Panc1 (cell line): ENCODE data around the gene NFYC. TPM values are rescaled to one million over a fixed set of nuclear protein-coding genes. Genes with fewer than 3 reads are reported as not detected.

Experiments used
- ATAC-seq: fragments of 200-7000 bp; cut with Tn5 transposase; 2 replicates; pipeline ENCODE4 v1.9.1; 2020; ENCODE audit warnings: mild to moderate bottlenecking, moderate library complexity
- BruUV-seq: library from RNA; stranded (reverse); fragments of 400-500 nt; replicated peaks from 2 replicates; lab custom pipeline; 2021; lab: Mats Ljungman, UMichigan
- CTCF ChIA-PET: fragments of 300-600 bp; sonication (Branson Sonifier 250); formaldehyde crosslinking; loops from one replicate; lab custom pipeline; 2022; ENCODE audit warnings: antibody characterized with exemption; lab: Charles Lee
- POLR2A ChIA-PET: fragments of 300-600 bp; sonication (Branson Sonifier 250); formaldehyde crosslinking; loops from one replicate; lab custom pipeline; 2022; ENCODE audit warnings: antibody characterized with exemption; lab: Charles Lee
- DNase-seq: peaks from one replicate; pipeline ENCODE4 v3.0.0-alpha.2; 2010; ENCODE audit warnings: low read depth, low spot score
- H3K27ac ChIP-seq: 2 replicates; pipeline ENCODE4 v1.5.1; 2011; ENCODE audit warnings: mild to moderate bottlenecking, low read length, inconsistent platforms
- H3K27me3 ChIP-seq: fragments of 200-500 bp; sonication (Bioruptor generic); 2 replicates; pipeline ENCODE4 v1.6.0; 2014; ENCODE audit warnings: low read length, inconsistent platforms; ENCODE audit not compliant: control insufficient read depth, insufficient read depth
- H3K36me3 ChIP-seq: fragments of 200-500 bp; sonication (Bioruptor generic); 2 replicates; pipeline ENCODE4 v1.5.1; 2014; ENCODE audit warnings: inconsistent platforms, mild to moderate bottlenecking, low read length, moderate library complexity; ENCODE audit not compliant: control insufficient read depth, insufficient read depth
- H3K4me1 ChIP-seq: 2 replicates; pipeline ENCODE4 v1.5.1; 2011; ENCODE audit warnings: inconsistent platforms, mild to moderate bottlenecking, low read length, moderate library complexity; ENCODE audit not compliant: control insufficient read depth, insufficient read depth
- H3K4me3 ChIP-seq, 2 experiments: 2 replicates each; pipeline ENCODE4 v1.5.1; 2011 to 2012; ENCODE audit warnings: low read depth in 2 of 2, low read length in 2 of 2, mild to moderate bottlenecking in 2 of 2, inconsistent platforms in 1 of 2, moderate library complexity in 1 of 2
- H3K9me3 ChIP-seq: fragments of 200-500 bp; sonication (Bioruptor generic); 2 replicates; pipeline ENCODE4 v1.5.1; 2014; ENCODE audit warnings: low read depth, mild to moderate bottlenecking, inconsistent platforms, low read length, moderate library complexity; ENCODE audit not compliant: control insufficient read depth, insufficient read depth
- CTCF ChIP-seq: fragments of 450-650 bp; IDR thresholded peaks from 2 replicates; pipeline ENCODE4 v1.5.1; 2017; ENCODE audit warnings: mild to moderate bottlenecking
- POLR2AphosphoS5 ChIP-seq: IDR thresholded peaks from 2 replicates; pipeline ENCODE4 v1.6.1; 2012; ENCODE audit warnings: mild to moderate bottlenecking, low read depth, low read length, moderate library complexity
- REST ChIP-seq, 2 experiments: IDR thresholded peaks; 2 replicates each; pipeline ENCODE4 v1.6.1; 2011 to 2012; ENCODE audit warnings: low read depth in 2 of 2, control low read depth in 1 of 2, low read length in 1 of 2, mild to moderate bottlenecking in 1 of 2, moderate library complexity in 1 of 2; ENCODE audit not compliant: insufficient read depth in 1 of 2
- SIN3A ChIP-seq: IDR thresholded peaks from 2 replicates; pipeline ENCODE4 v1.6.1; 2012; ENCODE audit warnings: low read depth, mild to moderate bottlenecking, low read length, moderate library complexity, borderline replicate concordance; ENCODE audit not compliant: insufficient read depth
- TCF7L2 ChIP-seq: IDR thresholded peaks from 2 replicates; pipeline ENCODE4 v1.6.1; 2011; ENCODE audit warnings: mild to moderate bottlenecking, low read depth, low read length, inconsistent platforms
- in situ Hi-C: cut with HindIII; loops from 2 replicates; pipeline ENCODE4 v1.10.0; 2016; ENCODE audit warnings: low sequenced_read_pairs, low pct_unique_long_range_greater_than_20kb
- intact Hi-C: fragments of 100-400 bp; cut with micrococcal nuclease; formaldehyde crosslinking; loops from one replicate; pipeline ENCODE4 v1.10.0; 2022; ENCODE audit not compliant: unreplicated experiment
- total RNA-seq: library from RNA; stranded (reverse); gene quantifications from one replicate; pipeline ENCODE4 v1.2.1, GENCODE V29; 2021; ENCODE audit not compliant: unreplicated experiment

NFYC gene
- total RNA-seq, 1 experiment from 2014 or later = 81.9 TPM

- BruUV-seq = no TSS peak
- H3K27me3 ChIP-seq = no peaks in the 10 kb centered on the region
- TF ChIP-seq REST (IDR thresholded peaks at IDR 0.05; ENCODE audit: insufficient read depth in 1 of 2, low read depth in 2 of 2, low read length in 1 of 2) = no peak
- TF ChIP-seq CTCF = no peak
- no peak for TF ChIP-seq TCF7L2
- no peak for TF ChIP-seq SIN3A
- no peak for TF ChIP-seq POLR2AphosphoS5
- ATAC-seq (no peak), DNase-seq (no peak)
- peaks cover 2% of the 10 kb centered on the region; the same call in 1 of the 2 replicates for H3K4me1 ChIP-seq
- intact Hi-C loops (no loop called here), in situ Hi-C loops (no loop called here)
- no peak overlapping the region for H3K4me3 ChIP-seq
- H3K9me3 ChIP-seq = no peaks in the 10 kb centered on the region
- CTCF ChIA-PET = no interaction called here
- POLR2A ChIA-PET = no interaction called here
- peaks cover 11% of the 10 kb centered on the region for H3K36me3 ChIP-seq
- no peak overlapping the region for H3K27ac ChIP-seq
These were observed 49.7 kb downstream of the NFYC start for GRCh38 chr1:40740997-40741736.

- Histone ChIP-seq H3K27ac (no peak overlapping the region), H3K9me3 (no peaks in the 10 kb centered on the region), H3K27me3 (no peaks in the 10 kb centered on the region), H3K4me3 (no peak overlapping the region), H3K4me1 (peaks cover 2% of the 10 kb centered on the region; the same call in 1 of the 2 replicates), H3K36me3 (peaks cover 12% of the 10 kb centered on the region)
- TF ChIP-seq TCF7L2 = no peak
- TF ChIP-seq CTCF = no peak
- no peak for TF ChIP-seq REST (IDR thresholded peaks at IDR 0.05; ENCODE audit: insufficient read depth in 1 of 2, low read depth in 2 of 2, low read length in 1 of 2)
- no peak for TF ChIP-seq SIN3A
- no peak for TF ChIP-seq POLR2AphosphoS5
- in situ Hi-C loops (no loop called here), intact Hi-C loops (no loop called here)
- ChIA-PET POLR2A (no interaction called here), CTCF (no interaction called here)
- no TSS peak for BruUV-seq
- no peak for DNase-seq
- no peak for ATAC-seq
These were observed 51.0 kb downstream of the NFYC start for GRCh38 chr1:40742363-40743061.
